Testis (tissue), 3 donors: ENCODE results near the gene TAF11L5. TPM values are rescaled to one million over a fixed set of nuclear protein-coding genes. Genes with fewer than 3 reads are reported as not detected.
"Not testable (repeated sequence)": the region's sequence is repeated elsewhere in the genome, so short reads cannot be mapped to it uniquely, and the experiment has no call there.

Experiments used
- DNase-seq: peaks from one replicate; pipeline ENCODE4 v3.0.0-alpha.2; 2019
- H3K27ac ChIP-seq, 2 donors: fragments of 200-600 bp; sonication (generic); one replicate each; pipeline ENCODE4 v1.5.1; 2019
- H3K27me3 ChIP-seq: fragments of 200-600 bp; sonication (generic); one replicate; pipeline ENCODE4 v1.5.1; 2019
- H3K36me3 ChIP-seq: fragments of 200-600 bp; sonication (generic); one replicate; pipeline ENCODE4 v1.5.1; 2017; ENCODE audit warnings: low read depth; ENCODE audit errors: missing control alignments
- H3K4me1 ChIP-seq: fragments of 200-600 bp; sonication (generic); one replicate; pipeline ENCODE4 v1.5.1; 2019
- H3K4me3 ChIP-seq, 2 donors: fragments of 200-600 bp; sonication (generic); one replicate each; pipeline ENCODE4 v1.5.1; 2017 to 2019
- H3K9me3 ChIP-seq: fragments of 200-600 bp; sonication (generic); one replicate; pipeline ENCODE4 v1.5.1; 2017
- CTCF ChIP-seq, 3 experiments: fragments of 450-650 bp in 2 of 3; fragments of 200-600 bp in 1 of 3; sonication (generic) in 1 of 3; IDR thresholded peaks; one replicate each; pipeline ENCODE4 v1.5.1; 2016 to 2019; ENCODE audit warnings: antibody characterized with exemption in 3 of 3, mild to moderate bottlenecking in 2 of 3, moderate library complexity in 1 of 3
- POLR2A ChIP-seq: fragments of 450-650 bp; IDR thresholded peaks from one replicate; pipeline ENCODE4 v1.6.1; 2017; ENCODE audit warnings: antibody characterized with exemption, mild to moderate bottlenecking, moderate library complexity
- WGBS, 2 donors: methylation state at CpG; one replicate each; pipeline ENCODE4 v1.1.5; 2018; 5-methylcytosine and 5-hydroxymethylcytosine counted together
- intact Hi-C: fragments of 100-400 bp; cut with DNase I; formaldehyde crosslinking; loops from one replicate; pipeline ENCODE4 v1.15.1; 2023; ENCODE audit warnings: low total_unique reads
- polyA plus RNA-seq: library from polyadenylated mRNA; stranded (reverse); fragments of 350-450 nt; fragmentation: Illumina TruSeq; extraction: RNeasy Lipid Tissue Mini Kit (QIAGEN cat#74804); gene quantifications from one replicate; pipeline ENCODE4 v1.2.3, GENCODE V29; 2014; ENCODE audit warnings: low read depth, low replicate concordance; ENCODE audit not compliant: insufficient read depth
- total RNA-seq, 2 donors: library from RNA; depleted of rRNA; stranded (reverse); fragments of >200 nt; gene quantifications; one replicate each; pipeline ENCODE4 v1.2.3, GENCODE V29; 2016

TAF11L5 gene
- total and polyA plus RNA-seq, 3 donors from 2014 or later: not detected

DNA sequence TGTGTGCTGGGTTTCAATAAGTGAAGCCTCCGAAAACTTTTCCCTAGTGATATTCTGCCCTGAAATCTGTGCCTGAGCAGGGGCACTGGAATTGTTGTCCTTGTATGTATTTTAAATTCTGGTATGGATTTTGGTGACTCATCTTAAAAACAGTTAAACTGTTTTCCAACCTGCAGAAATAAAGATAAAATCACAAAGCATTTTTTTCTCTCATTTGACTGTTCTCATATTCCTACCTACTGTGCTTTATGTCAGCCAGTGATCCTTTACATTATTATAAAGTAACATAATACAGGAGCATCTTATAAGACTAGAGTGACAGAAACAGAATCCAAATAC lies 37.9 kb upstream of the TAF11L5 start:
- H3K4me3 ChIP-seq: no peak overlapping the region
- H3K4me1 ChIP-seq: no peaks in the 10 kb centered on the region
- H3K9me3 ChIP-seq: no peaks in the 10 kb centered on the region
- no peak overlapping the region for H3K27ac ChIP-seq
- 87 to 88% methylated on average over 1 of the region's 1 CpG for WGBS, 2 donors
- H3K27me3 ChIP-seq: no peaks in the 10 kb centered on the region
- TF ChIP-seq POLR2A (no peak), CTCF (IDR thresholded peaks at IDR 0.05) (no peak)
- H3K36me3 ChIP-seq: no peaks in the 10 kb centered on the region
- intact Hi-C loops: no loop called here
- DNase-seq: no peak

DNA sequence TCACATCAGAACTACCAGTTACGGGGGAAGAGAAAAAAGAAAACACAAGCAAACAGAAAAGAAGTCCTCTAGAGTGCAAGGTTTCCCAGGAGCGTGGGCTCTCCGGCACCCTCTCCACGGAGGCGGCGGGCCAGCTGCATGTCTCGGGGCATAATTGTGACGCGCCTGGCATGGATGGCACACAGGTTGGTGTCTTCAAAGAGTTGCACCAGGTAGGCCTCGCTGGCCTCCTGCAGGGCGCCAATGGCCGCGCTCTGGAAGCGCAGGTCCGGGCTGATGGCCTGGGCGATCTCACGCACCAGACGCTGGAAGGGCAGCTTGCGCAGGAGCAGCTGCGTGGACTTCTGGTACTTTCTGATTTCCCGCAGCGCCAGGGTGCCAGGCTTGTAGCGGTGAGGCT lies 33.8 kb upstream of the TAF11L5 start:
- DNase-seq, H3K36me3 ChIP-seq, H3K27me3 ChIP-seq, intact Hi-C loops, H3K9me3 ChIP-seq, H3K27ac ChIP-seq, H3K4me1 ChIP-seq: not testable (repeated sequence)
- H3K4me3 ChIP-seq: peak overlapping the region; percentile 18 to 31
- 79 to 85% methylated on average over 9 to 22 of the region's 23 CpGs for WGBS, 2 donors

DNA sequence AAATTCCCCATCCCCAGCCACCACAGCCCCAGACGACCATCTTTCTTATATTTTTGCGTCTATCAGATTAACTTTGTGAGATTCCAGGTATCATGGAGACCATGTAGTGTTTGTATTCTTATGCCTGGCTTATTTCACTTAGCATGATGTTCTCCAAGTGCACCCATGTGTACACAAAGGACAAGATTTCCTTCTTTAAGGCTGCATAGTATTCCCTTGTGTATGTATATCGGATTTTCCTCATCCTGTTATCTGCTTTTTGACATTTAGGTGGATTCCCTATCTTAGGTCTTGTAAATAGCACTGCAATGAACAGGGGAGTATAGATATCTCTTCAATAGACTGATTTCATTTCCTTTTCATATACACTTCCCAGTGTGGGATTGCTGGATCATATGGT lies 32.3 kb upstream of the TAF11L5 start:
- H3K36me3 ChIP-seq: no peaks in the 10 kb centered on the region
- no peak for DNase-seq
- no peak overlapping the region for H3K27ac ChIP-seq
- H3K9me3 ChIP-seq: no peaks in the 10 kb centered on the region
- H3K27me3 ChIP-seq: no peaks in the 10 kb centered on the region
- TF ChIP-seq CTCF (IDR thresholded peaks at IDR 0.05) (no peak), POLR2A (no peak)
- no peaks in the 10 kb centered on the region for H3K4me1 ChIP-seq
- 71 to 80% methylated on average over 3 of the region's 3 CpGs for WGBS, 2 donors
- intact Hi-C loops: no loop called here
- no peak overlapping the region for H3K4me3 ChIP-seq

DNA sequence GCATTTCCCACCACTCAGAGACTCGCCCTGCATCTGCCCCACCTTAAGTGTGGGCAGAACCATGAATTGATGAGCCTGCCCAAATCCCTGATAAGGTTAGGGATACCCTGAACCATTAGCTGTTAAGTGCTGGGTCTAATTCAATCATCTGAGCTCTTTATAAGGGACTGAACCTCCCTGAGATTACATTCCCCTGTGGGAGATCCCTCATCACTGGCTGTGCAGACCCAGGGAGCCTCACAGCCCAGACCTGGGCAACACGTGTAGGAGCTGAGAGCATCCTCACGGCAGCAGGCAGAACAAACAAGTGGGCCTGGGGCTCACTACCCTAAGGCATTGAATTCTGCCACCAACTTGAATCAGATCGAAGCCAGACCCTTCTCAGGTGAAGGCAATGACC lies 27.6 kb upstream of the TAF11L5 start:
- Histone ChIP-seq H3K9me3 (no peaks in the 10 kb centered on the region), H3K27me3 (no peaks in the 10 kb centered on the region), H3K4me1 (no peaks in the 10 kb centered on the region), H3K36me3 (no peaks in the 10 kb centered on the region), H3K27ac (no peak overlapping the region), H3K4me3 (no peak overlapping the region)
- no peak for DNase-seq
- intact Hi-C loops: no loop called here
- WGBS, 2 donors: 62 to 71% methylated on average over 4 of the region's 4 CpGs
- TF ChIP-seq POLR2A: no peak

DNA sequence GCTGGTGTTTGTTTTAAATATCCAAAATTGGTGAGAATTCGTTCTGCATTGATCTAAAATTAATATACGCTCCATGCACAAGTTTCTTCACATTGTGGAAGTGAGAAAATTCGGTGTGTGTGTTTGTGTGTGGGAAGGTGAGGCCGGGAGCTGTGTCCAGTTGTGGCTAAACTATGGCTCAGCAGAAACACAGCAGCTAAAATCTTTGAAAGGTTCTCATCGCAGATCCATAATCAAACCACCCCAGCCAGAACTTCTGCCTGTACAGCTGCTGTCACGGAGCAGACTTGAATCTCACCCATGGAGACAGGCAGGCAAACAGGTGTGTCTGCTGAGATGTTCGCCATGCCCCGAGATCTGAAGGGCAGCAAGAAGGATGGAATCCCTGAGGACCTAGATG lies 27.1 kb upstream of the TAF11L5 start, which contains the start of gene TAF11L2:
Gene TAF11L2 (plus strand): TSS at position 301 of the 400 bp plus-strand sequence.
- H3K4me3 ChIP-seq, H3K27ac ChIP-seq, H3K36me3 ChIP-seq, H3K4me1 ChIP-seq, H3K27me3 ChIP-seq, H3K9me3 ChIP-seq, intact Hi-C loops, DNase-seq: not testable (repeated sequence)
- 85 to 89% methylated on average over 8 of the region's 8 CpGs for WGBS, 2 donors

- H3K9me3 ChIP-seq: no peaks in the 10 kb centered on the region
- no peaks in the 10 kb centered on the region for H3K36me3 ChIP-seq
- DNase-seq: no peak
- intact Hi-C loops: no loop called here
- no peak overlapping the region for H3K4me3 ChIP-seq
- no peak for TF ChIP-seq POLR2A
- TF ChIP-seq CTCF (IDR thresholded peaks at IDR 0.05): no peak
- WGBS, 2 donors: 64 to 86% methylated on average over 13 to 17 of the region's 17 CpGs
- H3K4me1 ChIP-seq: no peaks in the 10 kb centered on the region
- H3K27me3 ChIP-seq: no peaks in the 10 kb centered on the region
- H3K27ac ChIP-seq: no peak overlapping the region
Measured at GRCh38 chr5:17511775-17512325, 13.2 kb upstream of the TAF11L5 start.

- DNase-seq, H3K4me3 ChIP-seq, H3K4me1 ChIP-seq, H3K9me3 ChIP-seq, H3K36me3 ChIP-seq, H3K27ac ChIP-seq, intact Hi-C loops, H3K27me3 ChIP-seq: not testable (repeated sequence)
- 63 to 65% methylated on average over 10 to 11 of the region's 12 CpGs for WGBS, 2 donors
Measured at GRCh38 chr5:17517526-17517925, 7.5 kb upstream of the TAF11L5 start.

DNA sequence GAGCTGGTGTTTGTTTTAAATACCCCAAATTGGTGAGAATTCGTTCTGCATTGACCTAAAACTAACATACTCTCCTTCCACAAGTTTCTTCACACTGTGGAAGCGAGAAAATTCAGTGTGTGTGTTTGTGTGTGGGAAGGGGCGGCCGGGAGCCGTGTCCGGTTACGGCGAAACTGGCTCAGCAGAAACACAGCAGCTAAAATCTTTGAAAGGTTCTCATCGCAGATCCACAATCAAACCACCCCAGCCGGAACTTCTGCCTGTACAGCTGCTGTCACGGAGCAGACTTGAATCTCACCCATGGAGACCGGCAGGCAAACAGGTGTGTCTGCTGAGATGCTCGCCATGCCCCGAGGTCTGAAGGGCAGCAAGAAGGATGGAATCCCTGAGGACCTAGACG lies 7.0 kb upstream of the TAF11L5 start, which contains the start of gene TAF11L3:
Gene TAF11L3 (plus strand): TSS at position 301 of the 400 bp plus-strand sequence.
- H3K9me3 ChIP-seq, DNase-seq, H3K4me1 ChIP-seq, H3K27me3 ChIP-seq, intact Hi-C loops, H3K27ac ChIP-seq, H3K4me3 ChIP-seq, H3K36me3 ChIP-seq: not testable (repeated sequence)
- no CpG with 5 or more reads among the region's 15 CpGs for WGBS, 2 donors

DNA sequence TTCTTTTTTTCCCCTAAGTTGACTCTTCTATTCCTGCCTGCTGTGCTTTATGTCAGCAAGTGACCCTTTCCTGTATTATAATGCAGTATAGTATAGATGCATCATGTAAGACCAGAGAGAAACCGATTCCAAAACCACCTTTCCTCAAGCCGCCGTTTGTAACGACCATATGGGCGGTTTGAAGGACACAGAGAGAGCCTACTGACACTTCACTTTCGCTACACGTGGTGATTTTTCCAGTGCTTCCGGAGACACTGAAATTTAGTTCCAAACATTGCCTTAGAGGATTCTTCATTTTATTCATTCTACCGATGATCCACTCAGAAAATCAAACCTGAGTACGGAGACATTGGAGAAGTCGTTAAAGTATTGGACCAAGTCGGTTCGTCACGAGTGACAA lies 5.5 kb upstream of the TAF11L5 start:
- H3K4me1 ChIP-seq, intact Hi-C loops, H3K27me3 ChIP-seq, H3K9me3 ChIP-seq, H3K4me3 ChIP-seq, DNase-seq, H3K27ac ChIP-seq, H3K36me3 ChIP-seq: not testable (repeated sequence)
- WGBS, 2 donors: 67 to 70% methylated on average over 9 to 10 of the region's 14 CpGs

DNA sequence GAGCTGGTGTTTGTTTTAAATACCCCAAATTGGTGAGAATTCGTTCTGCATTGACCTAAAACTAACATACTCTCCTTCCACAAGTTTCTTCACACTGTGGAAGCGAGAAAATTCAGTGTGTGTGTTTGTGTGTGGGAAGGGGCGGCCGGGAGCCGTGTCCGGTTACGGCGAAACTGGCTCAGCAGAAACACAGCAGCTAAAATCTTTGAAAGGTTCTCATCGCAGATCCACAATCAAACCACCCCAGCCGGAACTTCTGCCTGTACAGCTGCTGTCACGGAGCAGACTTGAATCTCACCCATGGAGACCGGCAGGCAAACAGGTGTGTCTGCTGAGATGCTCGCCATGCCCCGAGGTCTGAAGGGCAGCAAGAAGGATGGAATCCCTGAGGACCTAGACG lies 3.5 kb upstream of the TAF11L5 start, which contains the start of gene TAF11L4:
Gene TAF11L4 (plus strand): TSS at position 301 of the 400 bp plus-strand sequence.
- H3K36me3 ChIP-seq, H3K4me1 ChIP-seq, H3K27ac ChIP-seq, H3K9me3 ChIP-seq, H3K27me3 ChIP-seq, H3K4me3 ChIP-seq, intact Hi-C loops, DNase-seq: not testable (repeated sequence)
- no CpG with 5 or more reads among the region's 15 CpGs for WGBS, 2 donors
